Vagina (tissue), 2 donors: ENCODE results near the gene SMCO3.

ENCODE experiments used
- CTCF ChIP-seq, 3 experiments: fragments of 450-650 bp in 2 of 3; fragments of 200-600 bp in 1 of 3; sonication (generic) in 1 of 3; IDR thresholded peaks; one replicate each; pipeline ENCODE4 v1.5.1; 2017 to 2019; ENCODE audit warnings: antibody characterized with exemption in 3 of 3, mild to moderate bottlenecking in 2 of 3, moderate library complexity in 2 of 3
- POLR2AphosphoS5 ChIP-seq, 2 donors: sonication (generic); formaldehyde crosslinking; IDR thresholded peaks; one replicate each; pipeline ENCODE4 v1.9.0; 2017; ENCODE audit warnings: antibody characterized with exemption in 2 of 2, mild to moderate bottlenecking in 2 of 2, low read depth in 1 of 2; ENCODE audit not compliant: insufficient read depth in 1 of 2

GRCh38 chr12:14772946-14773345 is 41.0 kb downstream of the SMCO3 start:
- TF ChIP-seq POLR2AphosphoS5 (IDR thresholded peaks at IDR 0.05; ENCODE audit: insufficient read depth in 1 of 2, low read depth in 1 of 2) (no peak), CTCF (IDR thresholded peaks at IDR 0.05) (no peak)
